IPS-20b (cell line): ENCODE data around the gene RPL22L1.
"Not testable (repeated sequence)": the region's sequence is repeated elsewhere in the genome, so short reads cannot be mapped to it uniquely, and the experiment has no call there.

Experiments used
- H3K27ac ChIP-seq: one replicate; pipeline ENCODE4 v1.5.1; 2013; ENCODE audit warnings: low read length
- H3K27me3 ChIP-seq: 2 replicates; pipeline ENCODE4 v1.6.1; 2013; ENCODE audit warnings: mild to moderate bottlenecking, low read length, inconsistent platforms; ENCODE audit not compliant: insufficient read depth
- H3K36me3 ChIP-seq: 2 replicates; pipeline ENCODE4 v1.6.1; 2013; ENCODE audit warnings: low read depth, mild to moderate bottlenecking, inconsistent platforms, low read length, moderate library complexity; ENCODE audit not compliant: insufficient read depth
- H3K4me1 ChIP-seq: 2 replicates; pipeline ENCODE4 v1.6.1; 2013; ENCODE audit warnings: mild to moderate bottlenecking, control low read depth, inconsistent platforms, low read length, moderate library complexity; ENCODE audit not compliant: insufficient read depth
- H3K4me3 ChIP-seq: 2 replicates; pipeline ENCODE4 v1.5.1; 2013; ENCODE audit warnings: mild to moderate bottlenecking, low read length, inconsistent platforms
- H3K9ac ChIP-seq: 2 replicates; pipeline ENCODE4 v1.6.1; 2013; ENCODE audit warnings: low read depth, mild to moderate bottlenecking, inconsistent platforms, low read length, moderate library complexity
- H3K9me3 ChIP-seq: 2 replicates; pipeline ENCODE4 v1.6.1; 2013; ENCODE audit warnings: mild to moderate bottlenecking, low read depth, low read length, inconsistent platforms; ENCODE audit not compliant: insufficient read depth

The RPL22L1 gene

GRCh38 chr3:170817471-170817870 lies 52.5 kb downstream of the RPL22L1 start:
- not testable (repeated sequence) for H3K9me3 ChIP-seq, H3K27ac ChIP-seq, H3K9ac ChIP-seq, H3K4me3 ChIP-seq, H3K36me3 ChIP-seq
- H3K4me1 ChIP-seq, result peaks cover 32% of the 10 kb centered on the region
- H3K27me3 ChIP-seq, result peaks cover 13% of the 10 kb centered on the region; the same call in 1 of the 2 replicates

GRCh38 chr3:170816841-170817240 lies 53.2 kb downstream of the RPL22L1 start:
- H3K9me3 ChIP-seq, result no peaks in the 10 kb centered on the region
- H3K27me3 ChIP-seq, result peaks cover 13% of the 10 kb centered on the region; the same call in 1 of the 2 replicates
- no peak overlapping the region for H3K4me3 ChIP-seq
- no peak overlapping the region for H3K9ac ChIP-seq
- H3K36me3 ChIP-seq, result no peaks in the 10 kb centered on the region
- no peak overlapping the region for H3K27ac ChIP-seq
- H3K4me1 ChIP-seq, result peaks cover 36% of the 10 kb centered on the region

DNA sequence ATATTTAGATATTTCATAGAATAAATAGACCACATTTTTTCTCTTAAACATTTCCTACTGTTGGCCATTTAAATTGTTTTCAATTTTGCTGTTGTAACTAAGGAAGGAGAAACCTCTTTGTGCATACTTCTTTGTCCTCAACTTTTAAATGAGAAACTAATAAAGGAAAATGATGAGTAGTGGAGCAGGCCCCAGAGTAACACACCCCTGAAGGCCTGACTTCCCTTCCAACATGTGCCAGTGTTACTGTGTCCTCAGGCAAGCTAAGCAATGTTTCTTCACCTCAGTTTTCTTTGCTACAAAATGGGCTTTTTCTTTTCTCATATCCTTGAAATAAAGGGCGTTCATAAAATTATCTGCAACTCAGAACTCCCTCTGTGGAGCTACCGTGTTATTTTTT lies 53.7 kb downstream of the RPL22L1 start:
- no peak overlapping the region for H3K4me3 ChIP-seq
- H3K27ac ChIP-seq, result no peak overlapping the region
- no peak overlapping the region for H3K9ac ChIP-seq

DNA sequence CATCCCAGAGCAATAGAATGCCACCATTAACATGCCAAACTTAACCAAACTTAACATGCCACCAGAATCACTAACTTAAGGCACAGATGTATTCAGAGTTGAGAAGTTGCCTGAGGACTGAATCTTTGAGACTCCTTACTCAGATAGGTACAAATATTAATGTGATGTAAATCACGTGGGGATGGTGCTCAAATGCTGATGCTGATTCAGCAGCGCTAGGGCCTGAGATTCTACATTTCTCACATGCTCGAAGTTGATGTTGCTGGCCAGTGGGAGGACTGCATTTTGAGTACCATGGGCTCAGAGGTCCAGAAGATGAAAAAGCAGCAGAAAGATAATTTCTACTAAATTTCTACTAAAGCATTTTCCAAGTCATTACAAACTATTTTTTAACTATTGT lies 54.1 kb downstream of the RPL22L1 start:
- H3K9ac ChIP-seq, result no peak overlapping the region
- no peak overlapping the region for H3K4me3 ChIP-seq
- no peak overlapping the region for H3K27ac ChIP-seq
- no peaks in the 10 kb centered on the region for H3K9me3 ChIP-seq
- H3K36me3 ChIP-seq, result no peaks in the 10 kb centered on the region
- peaks cover 36% of the 10 kb centered on the region for H3K4me1 ChIP-seq
- peaks cover 13% of the 10 kb centered on the region; the same call in 1 of the 2 replicates for H3K27me3 ChIP-seq

More for the DNA sequence above, 53.7 kb downstream of the RPL22L1 start:
- Histone ChIP-seq H3K9me3 (no peaks in the 10 kb centered on the region), H3K36me3 (no peaks in the 10 kb centered on the region), H3K4me1 (peaks cover 36% of the 10 kb centered on the region), H3K27me3 (peaks cover 13% of the 10 kb centered on the region; the same call in 1 of the 2 replicates)

GRCh38 chr3:170815340-170815739 lies 54.7 kb downstream of the RPL22L1 start:
- H3K27ac ChIP-seq, result no peak overlapping the region
- H3K4me1 ChIP-seq, result peaks cover 36% of the 10 kb centered on the region
- no peaks in the 10 kb centered on the region for H3K36me3 ChIP-seq
- peaks cover 13% of the 10 kb centered on the region; the same call in 1 of the 2 replicates for H3K27me3 ChIP-seq
- no peak overlapping the region for H3K9ac ChIP-seq
- no peak overlapping the region for H3K4me3 ChIP-seq
- no peaks in the 10 kb centered on the region for H3K9me3 ChIP-seq
